NCI-H2107 treated with DMSO at 0.1 percent for 48 hours (cell line): Measurements from ENCODE around the gene GSTM1.
"Not testable (repeated sequence)": the region's sequence is repeated elsewhere in the genome, so short reads cannot be mapped to it uniquely, and the experiment has no call there.

ENCODE experiments used
- DNase-seq: peaks from one replicate; lab custom pipeline; 2025; ENCODE audit not compliant: unreplicated experiment; lab: John Stamatoyannopoulos, UW

Gene GSTM1

DNA sequence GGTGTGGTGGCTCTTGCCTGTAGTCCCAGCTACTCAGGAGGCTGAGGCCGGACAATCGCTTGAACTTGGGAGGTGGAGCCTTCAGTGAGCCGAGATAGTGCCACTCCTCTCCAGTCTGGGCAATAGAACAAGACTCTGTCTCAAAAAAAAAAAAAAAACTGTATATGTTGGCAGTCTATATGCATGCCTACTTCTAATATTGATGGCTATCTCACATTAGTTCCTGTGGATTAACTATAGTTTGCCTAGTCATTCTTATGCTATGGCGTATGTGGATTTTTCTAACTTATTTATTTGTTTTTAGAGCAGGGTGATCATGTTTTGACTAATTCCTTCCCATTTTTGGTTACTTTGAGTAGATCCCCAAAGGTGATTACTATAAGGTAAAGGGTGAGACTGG lies 9.4 kb downstream of the GSTM1 start:
- DNase-seq: no peak

DNA sequence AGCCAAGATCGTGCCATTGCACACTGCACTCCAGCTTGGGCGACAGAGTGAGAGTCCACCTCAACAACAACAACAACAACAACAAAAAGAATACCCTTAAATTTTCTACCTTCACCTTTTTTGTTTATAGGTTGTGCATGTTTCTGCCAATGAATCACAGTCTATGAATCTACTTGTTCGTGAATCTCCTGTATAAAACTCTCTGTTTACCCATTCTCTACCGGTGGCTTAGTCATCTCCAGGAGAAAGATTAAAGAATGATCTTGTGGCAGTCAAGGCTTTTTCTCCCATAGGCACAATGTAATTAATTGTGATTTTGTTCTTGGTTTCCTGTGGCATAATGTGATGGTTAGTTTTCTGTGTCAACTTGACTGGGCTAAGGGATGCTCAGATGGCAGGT lies 10.2 kb downstream of the GSTM1 start:
- not testable (repeated sequence) for DNase-seq

DNA sequence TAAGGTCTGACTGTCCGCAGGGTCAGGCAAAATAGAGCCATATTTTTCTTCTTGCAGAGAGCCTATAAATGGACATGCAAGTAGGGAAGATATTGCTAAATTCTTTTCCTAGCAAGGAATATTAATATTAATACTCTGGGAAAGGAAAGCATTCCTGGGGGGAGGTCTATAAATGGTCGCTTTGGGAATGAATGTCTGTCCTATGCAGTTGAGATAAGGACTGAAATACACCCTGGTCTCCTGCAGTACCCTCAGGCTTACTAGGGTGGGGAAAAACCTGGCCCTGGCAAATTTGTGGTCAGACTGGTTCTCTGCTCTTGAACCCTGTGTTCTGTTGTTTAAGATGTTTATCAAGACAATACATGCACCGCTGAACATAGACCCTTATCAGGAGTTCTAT lies 15.3 kb downstream of the GSTM1 start:
- not testable (repeated sequence) for DNase-seq

DNA sequence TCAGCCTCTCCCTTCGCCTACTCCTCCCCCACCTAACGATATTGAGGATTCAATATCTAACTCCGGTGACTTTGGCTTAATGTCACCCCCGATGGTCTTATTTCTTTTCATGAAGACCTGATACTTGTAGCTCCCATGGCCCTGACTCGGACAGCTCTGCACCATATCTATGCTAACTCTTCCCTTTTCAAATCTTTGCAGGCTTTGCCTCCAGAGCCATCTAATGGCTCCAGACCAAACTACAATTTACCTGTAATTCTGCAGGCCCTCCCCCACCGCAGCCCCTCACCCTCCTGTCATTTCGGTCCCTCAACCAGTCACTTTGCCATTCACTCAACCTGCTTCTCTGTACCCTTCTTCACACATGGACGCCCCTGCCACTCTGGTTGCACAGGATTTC lies 16.6 kb downstream of the GSTM1 start:
- DNase-seq: no peak

DNA sequence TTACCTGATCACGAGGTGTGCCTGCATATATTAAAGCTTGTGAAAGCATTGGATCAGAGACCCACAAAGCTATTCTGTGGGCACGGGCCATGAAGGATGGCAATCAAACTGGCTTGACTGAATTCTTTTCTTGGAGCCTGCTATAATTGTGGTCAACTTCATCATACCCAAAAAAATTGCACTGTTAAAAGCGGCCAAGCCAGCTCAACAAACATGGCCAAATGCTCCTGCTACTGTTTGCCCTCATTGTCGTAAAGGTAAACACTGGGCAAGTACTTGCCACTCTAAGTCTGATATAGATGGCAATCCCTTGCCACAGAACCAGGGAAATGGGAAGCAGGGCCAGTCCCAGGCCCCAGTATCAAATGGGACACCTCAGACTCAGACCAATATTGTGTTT lies 17.8 kb downstream of the GSTM1 start:
- no peak for DNase-seq

DNA sequence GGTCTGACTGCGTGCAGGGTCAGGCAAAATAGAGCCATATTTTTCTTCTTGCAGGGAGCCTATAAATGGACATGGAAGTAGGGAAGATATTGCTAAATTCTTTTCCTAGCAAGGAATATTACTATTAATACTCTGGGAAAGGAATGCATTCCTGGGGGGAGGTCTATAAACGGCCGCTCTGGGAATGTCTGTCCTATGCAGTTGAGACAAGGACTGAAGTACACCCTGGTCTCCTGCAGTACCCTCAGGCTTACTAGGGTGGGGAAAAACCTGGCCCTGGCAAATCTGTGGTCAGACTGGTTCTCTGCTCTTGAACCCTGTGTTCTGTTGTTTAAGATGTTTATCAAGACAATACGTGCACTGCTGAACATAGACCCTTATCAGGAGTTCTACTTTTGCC lies 21.3 kb downstream of the GSTM1 start:
- DNase-seq: not testable (repeated sequence)

DNA sequence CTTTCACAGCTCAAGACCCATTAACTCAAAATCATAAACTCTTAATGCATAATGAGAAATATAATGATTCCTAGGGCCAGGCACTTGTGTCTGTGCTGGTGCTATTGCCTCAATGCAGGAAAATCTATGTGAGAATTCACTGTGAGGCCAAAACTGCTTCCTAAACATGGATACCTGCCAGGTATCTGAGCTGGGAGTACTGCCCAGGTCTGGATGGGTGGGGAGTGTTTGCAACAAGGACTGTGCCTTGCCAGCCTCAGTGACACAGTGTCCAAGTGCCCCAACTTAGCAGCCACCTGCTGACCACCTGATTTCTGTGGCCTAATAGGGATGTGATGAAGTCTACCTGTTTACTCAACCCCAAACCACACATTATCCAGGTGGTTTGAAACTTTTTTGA lies 22.2 kb downstream of the GSTM1 start:
- DNase-seq: not testable (repeated sequence)

DNA sequence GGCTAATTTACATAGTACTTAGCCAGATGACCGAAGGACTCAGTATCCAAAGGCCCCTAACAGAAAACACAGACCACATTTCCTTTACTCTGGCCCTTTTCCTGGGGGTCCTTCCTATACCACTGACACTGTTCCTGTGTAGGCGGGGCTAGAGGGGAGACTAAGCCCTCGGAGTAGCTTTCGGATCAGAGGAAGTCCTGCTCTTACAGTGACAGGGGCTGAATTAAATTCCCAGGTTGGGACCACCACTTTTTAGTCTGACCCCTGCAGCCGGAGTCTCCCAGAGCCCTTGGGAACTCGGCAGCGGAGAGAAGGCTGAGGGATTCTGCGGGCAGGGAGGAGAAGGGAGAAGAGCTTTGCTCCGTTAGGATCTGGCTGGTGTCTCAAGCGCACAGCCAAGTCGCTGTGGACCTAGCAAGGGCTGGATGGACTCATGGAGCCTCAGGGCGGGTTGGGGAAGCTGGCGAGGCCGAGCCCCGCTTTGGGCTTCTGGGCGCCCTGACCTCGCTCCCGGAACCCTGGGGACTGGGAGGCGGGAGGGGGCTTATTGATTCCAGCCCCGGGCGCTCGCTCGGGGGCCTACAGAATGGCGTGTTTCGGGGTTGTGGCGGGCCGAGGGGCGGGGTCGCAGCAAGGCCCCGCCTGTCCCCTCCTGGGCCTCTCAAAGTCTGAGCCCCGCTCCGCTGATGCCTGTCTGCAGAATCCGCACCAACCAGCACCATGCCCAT lies 24.1 kb downstream of the GSTM1 start, which contains the start of gene GSTM5:
GSTM5 (plus strand) TSS at position 659 of the 728 bp plus-strand sequence; CDS start at position 721, 62 bp downstream.
- DNase-seq: not testable (repeated sequence)

DNA sequence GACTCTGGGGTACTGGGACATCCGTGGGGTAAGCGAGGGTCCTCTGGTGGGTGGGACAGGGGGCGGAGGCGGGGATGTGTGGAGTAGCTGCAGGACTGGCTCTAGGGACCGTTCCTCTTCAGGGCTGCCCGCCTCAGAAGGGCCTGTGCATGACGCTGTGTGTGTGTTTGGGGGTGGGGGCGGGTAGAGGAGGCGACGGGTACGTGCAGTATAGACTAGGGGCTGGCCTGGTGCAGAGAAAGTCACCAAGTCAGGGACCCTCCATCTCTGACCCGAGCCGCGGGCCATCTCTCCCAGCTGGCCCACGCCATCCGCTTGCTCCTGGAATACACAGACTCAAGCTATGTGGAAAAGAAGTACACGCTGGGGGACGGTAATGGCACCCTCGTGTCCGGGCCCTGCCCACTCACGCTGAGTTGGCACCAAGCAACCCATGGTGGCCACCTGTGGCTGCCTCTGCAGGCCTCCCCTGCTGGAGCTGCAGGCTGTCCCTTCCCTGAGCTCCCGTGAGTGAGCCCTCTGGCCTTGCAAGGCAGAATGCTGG lies 24.8 kb downstream of the GSTM1 start:
- no peak for DNase-seq

DNA sequence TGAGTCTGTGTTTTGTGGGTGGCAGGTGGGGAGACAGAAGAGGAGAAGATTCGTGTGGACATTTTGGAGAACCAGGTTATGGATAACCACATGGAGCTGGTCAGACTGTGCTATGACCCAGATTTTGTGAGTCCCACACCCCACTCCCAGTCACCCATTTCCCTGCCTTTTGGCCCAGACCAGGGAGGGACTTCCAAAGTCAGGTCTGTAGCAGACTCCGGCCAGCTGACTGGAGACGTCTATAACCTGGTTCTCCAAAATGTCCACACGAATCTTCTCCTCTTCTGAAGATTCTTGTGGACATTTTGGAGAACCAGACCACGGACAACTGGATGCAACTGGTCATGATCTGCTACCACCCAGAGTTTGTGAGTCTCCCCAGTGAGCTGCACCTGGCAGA lies 26.0 kb downstream of the GSTM1 start:
- no peak for DNase-seq

DNA sequence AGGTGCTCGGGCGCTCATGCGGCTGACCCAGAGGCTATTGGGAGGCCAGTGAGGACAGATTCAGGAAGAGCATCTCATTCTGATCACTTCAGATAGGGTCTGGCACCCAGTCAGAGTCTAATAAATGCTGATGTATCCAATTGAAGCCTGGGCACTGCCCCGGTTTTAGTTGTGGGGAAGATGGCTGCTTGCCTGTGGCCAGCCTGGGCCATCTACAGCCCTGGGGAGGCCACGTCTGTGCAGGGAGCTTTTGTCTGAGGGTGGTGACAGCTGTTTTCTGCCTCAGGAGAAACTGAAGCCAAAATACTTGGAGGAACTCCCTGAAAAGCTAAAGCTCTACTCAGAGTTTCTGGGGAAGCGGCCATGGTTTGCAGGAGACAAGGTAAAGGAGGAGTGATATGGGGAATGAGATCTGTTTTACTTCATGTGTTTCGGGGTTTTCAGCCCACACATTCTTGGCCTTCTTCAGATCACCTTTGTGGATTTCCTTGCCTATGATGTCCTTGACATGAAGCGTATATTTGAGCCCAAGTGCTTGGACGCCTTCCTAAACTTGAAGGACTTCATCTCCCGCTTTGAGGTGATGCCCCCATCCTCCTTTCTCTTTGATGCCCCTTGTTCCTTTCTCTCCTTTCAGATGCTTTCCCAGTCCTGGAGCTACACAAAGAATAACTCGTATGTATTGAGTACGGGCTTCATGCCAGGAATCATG lies 27.2 kb downstream of the GSTM1 start:
- no peak for DNase-seq

DNA sequence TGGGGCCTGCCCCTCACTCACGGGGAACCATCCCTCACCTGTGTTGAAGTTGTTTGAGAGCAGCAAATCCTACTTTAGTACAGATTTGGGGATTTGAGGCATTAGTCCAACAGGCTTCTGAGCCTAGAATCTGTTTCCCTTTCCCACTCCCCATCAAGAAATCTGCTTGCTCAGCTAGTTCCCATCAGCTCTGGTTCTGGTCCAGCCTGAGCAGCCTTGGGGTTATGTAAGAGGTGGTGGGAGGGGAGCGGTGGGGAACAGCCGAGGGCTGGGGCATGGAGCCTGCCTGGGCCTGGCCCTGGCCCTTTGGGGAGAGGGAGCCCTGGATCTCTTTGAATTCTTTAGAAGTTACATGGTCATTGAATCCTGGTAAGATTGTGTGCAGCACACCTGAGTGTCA lies 28.5 kb downstream of the GSTM1 start:
- no peak for DNase-seq

DNA sequence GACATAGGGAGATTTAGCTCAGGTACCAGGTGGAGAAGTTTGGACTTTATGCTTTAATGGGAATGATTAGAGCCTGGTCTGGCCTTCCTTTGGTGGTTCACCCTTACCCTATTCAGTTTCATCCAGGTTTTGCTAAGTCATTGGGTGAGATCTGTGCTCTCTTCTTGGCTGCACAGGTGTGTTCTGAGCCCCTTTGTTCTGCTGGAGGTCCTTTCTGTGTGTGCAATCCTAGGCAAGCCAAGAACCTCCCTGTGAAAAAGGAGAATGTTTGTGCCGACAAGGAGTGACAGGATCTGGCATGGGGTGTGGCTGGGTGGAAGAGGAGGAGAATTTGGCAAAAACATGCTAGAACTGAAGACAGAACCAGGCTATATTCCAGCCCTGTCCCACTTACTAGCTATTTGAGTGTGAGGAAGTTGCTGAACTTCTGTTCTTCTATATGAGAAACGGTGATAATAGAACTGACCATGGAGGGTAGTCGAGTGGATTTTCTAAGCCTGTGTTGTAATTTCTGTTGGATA lies 29.0 kb downstream of the GSTM1 start:
- no peak for DNase-seq

DNA sequence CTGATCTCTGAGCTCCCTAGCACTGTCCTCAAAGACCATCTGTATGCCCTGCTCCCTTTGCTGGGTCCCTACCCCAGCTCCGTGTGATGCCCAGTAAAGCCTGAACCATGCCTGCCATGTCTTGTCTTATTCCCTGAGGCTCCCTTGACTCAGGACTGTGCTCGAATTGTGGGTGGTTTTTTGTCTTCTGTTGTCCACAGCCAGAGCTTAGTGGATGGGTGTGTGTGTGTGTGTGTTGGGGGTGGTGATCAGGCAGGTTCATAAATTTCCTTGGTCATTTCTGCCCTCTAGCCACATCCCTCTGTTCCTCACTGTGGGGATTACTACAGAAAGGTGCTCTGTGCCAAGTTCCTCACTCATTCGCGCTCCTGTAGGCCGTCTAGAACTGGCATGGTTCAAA lies 30.1 kb downstream of the GSTM1 start:
- DNase-seq: no peak

DNA sequence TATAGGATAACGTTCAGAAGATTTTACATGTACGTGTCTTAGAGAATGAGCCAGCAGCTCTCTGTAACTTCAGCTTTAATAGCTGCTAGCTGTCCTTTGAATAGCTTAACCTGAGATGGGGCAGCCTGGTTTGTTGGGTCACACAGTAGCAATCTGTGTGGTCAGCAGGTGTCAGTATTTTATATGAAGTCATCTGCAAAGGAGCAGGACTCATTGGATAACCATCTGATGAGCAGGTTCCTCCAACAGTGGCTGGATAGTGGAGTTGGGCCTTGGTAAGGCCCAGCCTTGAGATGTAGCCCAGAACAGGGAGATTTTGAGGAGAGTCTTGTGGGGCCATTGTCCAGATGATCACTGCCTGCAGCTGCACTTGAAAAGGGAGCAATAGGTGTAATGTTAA lies 30.9 kb downstream of the GSTM1 start:
- no peak for DNase-seq

DNA sequence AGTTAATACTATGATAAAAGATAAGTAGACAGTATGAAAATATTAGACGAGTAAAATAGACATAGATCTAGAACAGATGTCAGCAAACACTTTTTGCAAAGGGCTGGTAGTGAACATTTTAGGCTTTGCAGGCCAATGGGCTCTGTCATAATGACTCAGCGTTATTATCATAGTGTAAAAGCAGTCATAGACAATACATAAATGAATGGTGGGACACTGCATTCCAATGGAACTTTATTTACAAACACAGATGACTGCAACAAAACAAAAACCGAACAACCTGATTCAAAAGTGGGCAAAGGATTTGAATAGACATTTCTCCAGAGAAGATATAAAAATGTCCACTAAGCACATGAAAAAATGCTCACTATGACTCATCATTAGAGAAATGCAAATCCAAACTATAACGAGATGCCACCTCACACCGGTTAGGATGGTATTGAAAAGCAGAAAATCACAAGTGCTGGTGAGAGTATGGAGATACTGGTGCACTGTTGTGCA lies 31.8 kb downstream of the GSTM1 start:
- DNase-seq: no peak

DNA sequence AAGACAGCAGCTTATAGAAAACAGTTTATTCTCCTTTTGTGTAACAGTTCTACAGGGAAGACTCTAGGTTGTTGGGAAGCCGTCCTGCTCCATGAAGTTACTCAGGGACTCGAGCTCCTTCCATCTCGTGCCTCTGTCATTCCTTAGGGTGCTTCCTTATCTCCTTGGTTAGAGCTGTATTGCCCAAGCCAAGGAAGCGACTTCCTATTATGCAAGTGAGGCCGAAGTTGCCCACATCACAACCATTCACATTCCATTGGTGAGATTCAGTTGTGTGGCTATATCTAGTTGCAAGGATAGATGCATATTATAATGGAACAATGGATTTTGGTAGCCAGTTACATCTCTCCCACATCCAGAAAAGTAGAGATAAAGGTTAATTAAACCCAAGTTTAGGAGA lies 33.4 kb downstream of the GSTM1 start:
- DNase-seq: no peak

DNA sequence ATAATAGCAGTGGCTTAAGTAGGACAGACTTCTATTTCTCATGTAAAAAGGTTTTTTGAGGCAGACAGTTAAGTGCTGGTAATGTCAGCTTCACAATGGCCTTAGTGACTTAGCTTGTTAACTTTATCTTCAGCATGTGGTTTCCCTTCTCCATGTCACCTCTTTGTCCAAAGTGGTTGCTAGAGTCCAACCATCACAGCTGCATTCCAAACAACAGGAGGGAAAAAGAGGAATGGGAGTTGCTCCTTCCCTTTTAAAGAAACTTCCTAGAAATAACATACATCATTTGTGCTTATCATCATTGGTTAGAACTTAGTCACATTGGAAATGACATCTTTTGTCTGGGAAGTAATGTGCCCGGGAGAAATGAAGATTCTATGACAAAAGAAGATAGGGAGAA lies 34.4 kb downstream of the GSTM1 start:
- DNase-seq: no peak

DNA sequence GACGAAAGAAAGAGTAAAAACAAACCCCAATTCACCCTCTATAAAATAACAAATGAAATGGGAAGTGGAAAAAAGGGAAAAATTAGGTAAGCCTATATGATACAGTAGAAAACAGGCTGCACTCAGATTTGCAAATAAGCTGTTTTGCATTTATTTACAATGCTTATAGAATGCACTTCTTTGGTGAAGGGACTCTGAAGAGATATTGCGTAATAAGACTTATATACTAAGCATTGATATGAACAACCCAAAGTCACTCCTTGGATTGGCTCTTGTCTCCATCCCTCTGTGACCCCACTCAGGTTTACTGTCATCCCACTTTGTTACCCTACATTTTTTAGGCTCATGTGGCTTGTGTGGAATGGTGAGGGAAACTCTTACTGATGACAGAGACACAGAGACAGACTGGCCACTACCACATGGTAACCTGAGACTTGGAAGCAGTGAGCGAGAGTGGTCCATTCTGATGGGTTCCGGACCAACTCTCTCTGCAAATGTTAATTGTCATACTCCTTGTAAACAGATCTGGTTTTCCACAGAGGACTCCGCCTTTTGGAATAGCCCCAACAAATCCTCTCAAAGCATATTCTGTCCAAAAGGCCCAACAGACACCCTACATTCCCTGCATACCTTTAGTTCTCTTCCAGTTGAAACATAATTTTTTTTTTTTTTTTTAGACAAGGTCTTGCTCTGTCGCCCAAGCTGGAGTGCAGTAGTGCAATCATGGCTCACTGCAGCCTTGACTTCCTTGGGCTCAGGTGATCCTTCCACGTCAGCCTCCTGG lies 35.5 kb downstream of the GSTM1 start:
- DNase-seq: no peak

DNA sequence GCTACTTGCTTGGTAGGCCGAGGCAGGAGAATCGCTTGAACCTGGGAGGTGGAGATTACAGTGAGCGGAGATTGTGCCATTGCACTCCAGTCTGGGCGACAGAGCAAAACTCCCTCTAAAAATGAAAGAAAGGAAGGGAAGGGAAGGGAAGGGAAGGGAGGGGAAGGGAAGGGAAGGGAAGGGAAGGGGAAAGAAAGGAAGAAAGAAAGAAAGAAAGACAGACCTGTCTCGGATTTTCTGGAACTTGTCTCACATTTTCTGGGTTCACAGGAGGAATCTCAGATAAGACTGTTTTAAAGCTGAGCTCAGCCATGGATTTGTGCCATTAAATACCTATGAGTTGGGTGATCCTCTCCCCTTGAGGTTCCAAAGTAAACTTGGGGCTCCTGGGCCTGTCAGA lies 37.3 kb downstream of the GSTM1 start:
- no peak for DNase-seq

DNA sequence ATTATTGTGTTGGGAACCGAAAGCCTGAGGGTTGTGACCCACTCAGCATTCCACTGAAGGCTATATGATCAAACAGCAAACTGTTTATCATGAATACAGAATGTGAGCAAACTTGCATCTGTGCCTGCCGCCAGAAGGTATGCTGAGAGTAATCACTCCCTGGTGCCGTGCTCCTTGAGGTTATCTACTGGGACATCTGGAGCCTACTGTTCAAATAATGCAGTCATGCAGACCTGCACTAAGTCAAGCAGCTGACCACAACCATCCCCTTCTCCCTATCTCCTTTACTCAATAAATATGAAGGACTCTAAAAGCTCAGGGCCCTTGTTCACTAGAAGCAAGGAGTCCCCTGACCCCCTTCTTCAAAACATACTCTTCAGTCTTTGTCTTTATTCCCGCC lies 37.9 kb downstream of the GSTM1 start:
- DNase-seq: no peak
